ELR (cell line): ENCODE results near the gene LYRM4.
"Not testable (repeated sequence)": the region's sequence is repeated elsewhere in the genome, so short reads cannot be mapped to it uniquely, and the experiment has no call there.

Experiments
- DNase-seq: peaks from one replicate; pipeline ENCODE4 v3.0.0-alpha.2; 2015; ENCODE audit warnings: low read depth

Gene LYRM4

GRCh38 chr6:5081182-5081581 is 179.6 kb downstream of the LYRM4 start:
- no peak for DNase-seq

- peak; percentile 16 for DNase-seq
These were observed 180.2 kb downstream of the LYRM4 start for GRCh38 chr6:5080574-5080973.

- no peak for DNase-seq
These were observed 181.1 kb downstream of the LYRM4 start for GRCh38 chr6:5079692-5080091.

- peak; percentile 46 for DNase-seq
These were observed 182.6 kb downstream of the LYRM4 start for GRCh38 chr6:5078121-5078669.

- DNase-seq: no peak
These were observed 183.8 kb downstream of the LYRM4 start for GRCh38 chr6:5076931-5077330.

- no peak for DNase-seq
These were observed 186.8 kb downstream of the LYRM4 start for GRCh38 chr6:5073992-5074391.

GRCh38 chr6:5072440-5072839 is 188.3 kb downstream of the LYRM4 start:
- no peak for DNase-seq

GRCh38 chr6:5071216-5071615 is 189.5 kb downstream of the LYRM4 start:
- DNase-seq: no peak

GRCh38 chr6:5068153-5068751 is 192.5 kb downstream of the LYRM4 start:
- DNase-seq: no peak

GRCh38 chr6:5067305-5067704 is 193.4 kb downstream of the LYRM4 start:
- DNase-seq: no peak

- no peak for DNase-seq
These were observed 194.2 kb downstream of the LYRM4 start for GRCh38 chr6:5066456-5067093.

GRCh38 chr6:5063617-5064016 is 197.1 kb downstream of the LYRM4 start:
- no peak for DNase-seq

- no peak for DNase-seq
These were observed 199.6 kb downstream of the LYRM4 start for GRCh38 chr6:5061152-5061551.

- DNase-seq: not testable (repeated sequence)
These were observed 200.3 kb downstream of the LYRM4 start for GRCh38 chr6:5060439-5060838.

GRCh38 chr6:5059036-5059896 is 201.5 kb downstream of the LYRM4 start:
- DNase-seq: no peak
